HepG2 (cell line): Measurements from ENCODE around the gene CLASP1. TPM values are rescaled to one million over a fixed set of nuclear protein-coding genes. Genes with fewer than 3 reads are reported as not detected.

ENCODE experiments used
- ATAC-seq: fragments of 200-7000 bp; cut with Tn5 transposase; 3 replicates; pipeline ENCODE4 v1.9.1; 2020; ENCODE audit warnings: mild to moderate bottlenecking, moderate library complexity
- BruUV-seq: library from RNA; stranded (reverse); fragments of 400-500 nt; replicated peaks from 2 replicates; lab custom pipeline; 2021; lab: Mats Ljungman, UMichigan
- CTCF ChIA-PET: fragments of 300-600 bp; formaldehyde crosslinking; extraction: SDS; loops from one replicate; lab custom pipeline; 2021; ENCODE audit warnings: low total read pairs, inconsistent platforms, low intra/inter-chr PET ratio; lab: Yijun Ruan, JAX
- POLR2A ChIA-PET: fragments of 350-600 bp; sonication (Branson Sonifier 250); formaldehyde crosslinking; loops from one replicate; lab custom pipeline; 2020; ENCODE audit warnings: antibody characterized with exemption, inconsistent platforms; lab: Yijun Ruan, JAX
- DNase-seq: peaks from one replicate; pipeline ENCODE4 v3.0.0-alpha.2; 2015; ENCODE audit warnings: low spot score
- FAIRE-seq: peaks from 3 replicates; lab custom pipeline; 2011; peaks lifted over from hg19 to GRCh38; lab: Jason Lieb, UNC
- H2AFZ ChIP-seq: one replicate; pipeline ENCODE4 v1.6.1; 2011; ENCODE audit warnings: low read length, inconsistent platforms
- H3K27ac ChIP-seq: fragments of 300-600 bp; 3 replicates; pipeline ENCODE4 v1.8.0; 2011; ENCODE audit warnings: mixed run types, mild to moderate bottlenecking, mixed read lengths, low read length, inconsistent platforms; ENCODE audit not compliant: insufficient read depth; ENCODE audit errors: extremely low read length
- H3K27me3 ChIP-seq, 2 experiments: fragments of 200-600 bp in 1 of 2; 2 replicates in 1 of 2; 3 replicates in 1 of 2; pipeline versions ENCODE4 v1.6.0 to v1.8.0; 2011; ENCODE audit warnings: low read length in 2 of 2, mild to moderate bottlenecking in 2 of 2, moderate library complexity in 2 of 2, inconsistent platforms in 1 of 2; ENCODE audit not compliant: insufficient read depth in 2 of 2, control insufficient read depth in 1 of 2
- H3K36me3 ChIP-seq, 2 experiments: fragments of 200-600 bp in 1 of 2; replicated peaks in 1 of 2; 2 replicates in 1 of 2; 3 replicates in 1 of 2; pipeline versions ENCODE4 v1.5.1 to v1.8.0; 2011; ENCODE audit warnings: low read length in 2 of 2, inconsistent platforms in 1 of 2; ENCODE audit not compliant: insufficient read depth in 2 of 2, control insufficient read depth in 1 of 2
- H3K4me1 ChIP-seq: 2 replicates; pipeline ENCODE4 v1.5.1; 2012; ENCODE audit warnings: low read length, inconsistent platforms; ENCODE audit not compliant: insufficient read depth
- H3K4me2 ChIP-seq: 2 replicates; pipeline ENCODE4 v1.6.0; 2011; ENCODE audit warnings: low read depth, low read length, inconsistent platforms
- H3K4me3 ChIP-seq, 3 experiments: fragments of 200-600 bp in 1 of 3; sonication (generic), shearing (Covaris generic) in 1 of 3; replicated peaks in 1 of 3; 2 replicates each; pipeline ENCODE4 v1.5.1; 2011 to 2016; ENCODE audit warnings: low read length in 3 of 3, inconsistent platforms in 2 of 3, low read depth in 2 of 3, mild to moderate bottlenecking in 2 of 3, control low read depth in 1 of 3, mixed read lengths in 1 of 3; ENCODE audit not compliant: insufficient read depth in 1 of 3
- H3K79me2 ChIP-seq: one replicate; pipeline ENCODE4 v1.6.1; 2011; ENCODE audit warnings: low read length, inconsistent platforms; ENCODE audit not compliant: insufficient read depth
- H3K9ac ChIP-seq: 2 replicates; pipeline ENCODE4 v1.6.0; 2011; ENCODE audit warnings: mild to moderate bottlenecking, low read depth, low read length, inconsistent platforms; ENCODE audit not compliant: insufficient read depth
- H3K9me3 ChIP-seq: 2 replicates; pipeline ENCODE4 v1.5.1; 2012; ENCODE audit warnings: mild to moderate bottlenecking, low read length
- H4K20me1 ChIP-seq: 2 replicates; pipeline ENCODE4 v1.6.0; 2011; ENCODE audit warnings: inconsistent platforms, mild to moderate bottlenecking, low read length, moderate library complexity; ENCODE audit not compliant: insufficient read depth
- CEBPB ChIP-seq: IDR thresholded peaks from 2 replicates; pipeline ENCODE4 v1.6.1; 2011; ENCODE audit warnings: low read depth, low read length, improper control_type of control experiment, borderline replicate concordance
- GMEB1 ChIP-seq: sonication (generic); formaldehyde crosslinking; IDR thresholded peaks from 2 replicates; pipeline ENCODE4 v1.5.1; 2020; ENCODE audit warnings: missing genetic modification reagents, mild to moderate bottlenecking, borderline replicate concordance
- GPBP1L1 ChIP-seq: sonication (generic); formaldehyde crosslinking; IDR thresholded peaks from 2 replicates; pipeline ENCODE4 v1.5.0; 2020; ENCODE audit warnings: mild to moderate bottlenecking, missing genetic modification reagents
- HOXA9 ChIP-seq: sonication (generic); formaldehyde crosslinking; IDR thresholded peaks from 2 replicates; pipeline ENCODE4 v1.8.1; 2022; ENCODE audit warnings: missing genetic modification reagents, mild to moderate bottlenecking, moderate library complexity, borderline replicate concordance
- MAX ChIP-seq: IDR thresholded peaks from 2 replicates; pipeline ENCODE4 v1.6.1; 2012; ENCODE audit warnings: inconsistent platforms
- MTF2 ChIP-seq: sonication (generic); formaldehyde crosslinking; IDR thresholded peaks from 2 replicates; pipeline ENCODE4 v1.5.0; 2020; ENCODE audit warnings: missing genetic modification reagents, borderline replicate concordance
- NFATC3 ChIP-seq: sonication (generic); formaldehyde crosslinking; IDR thresholded peaks from 2 replicates; pipeline ENCODE4 v1.5.1; 2020; ENCODE audit warnings: mild to moderate bottlenecking, missing genetic modification reagents
- RBM22 ChIP-seq: fragments of 200-400 bp; formaldehyde crosslinking; optimal IDR thresholded peaks from 2 replicates; pipeline ENCODE3; 2017; ENCODE audit warnings: mild to moderate bottlenecking, low read length, moderate library complexity
- RORA ChIP-seq: sonication (generic); formaldehyde crosslinking; IDR thresholded peaks from 2 replicates; pipeline ENCODE4 v1.5.0; 2020; ENCODE audit warnings: mild to moderate bottlenecking, missing genetic modification reagents, moderate library complexity
- SMYD3 ChIP-seq: sonication (generic); formaldehyde crosslinking; IDR thresholded peaks from 2 replicates; pipeline ENCODE4 v1.8.1; 2023; ENCODE audit warnings: mild to moderate bottlenecking, missing genetic modification reagents
- SNAI1 ChIP-seq: sonication (generic); formaldehyde crosslinking; IDR thresholded peaks from 2 replicates; pipeline ENCODE4 v1.5.0; 2020; ENCODE audit warnings: mild to moderate bottlenecking, missing genetic modification reagents, borderline replicate concordance
- ZNF331 ChIP-seq: sonication (generic); formaldehyde crosslinking; IDR thresholded peaks from 2 replicates; pipeline ENCODE4 v1.4.0; 2020; ENCODE audit warnings: missing genetic modification reagents
- ZNF530 ChIP-seq: sonication (generic); formaldehyde crosslinking; IDR thresholded peaks from 2 replicates; pipeline ENCODE4 v1.5.0; 2020; ENCODE audit warnings: low read depth, mild to moderate bottlenecking, missing genetic modification reagents
- ZNF589 ChIP-seq: sonication (generic); formaldehyde crosslinking; conservative IDR thresholded peaks from 2 replicates; pipeline ENCODE4 v1.8.0; 2022; ENCODE audit warnings: mild to moderate bottlenecking, moderate library complexity, missing genetic modification reagents
- in situ Hi-C: cut with HindIII; loops from 2 replicates; pipeline ENCODE4 v1.10.0; 2017; ENCODE audit warnings: low pct_unique_long_range_greater_than_20kb; ENCODE audit not compliant: extremely low pct_ligation_motif_present
- intact Hi-C: fragments of 100-400 bp; cut with micrococcal nuclease; formaldehyde crosslinking; loops from one replicate; pipeline ENCODE4 v1.10.0; 2022; ENCODE audit not compliant: unreplicated experiment
- polyA plus RNA-seq, 8 experiments: library from polyadenylated mRNA; depleted of rRNA in 3 of 8; stranded (reverse) in 7 of 8; unstranded in 1 of 8; fragments of >200 nt; fragmentation: Illumina TruSeq in 4 of 8; extraction: Trizol in 4 of 8; gene quantifications; 2 replicates each; pipeline versions ENCODE4 v1.2.1 to v1.2.3, GENCODE V29; 2011 to 2016; ENCODE audit warnings: low read depth in 4 of 8, missing spikeins in 1 of 8, mixed read lengths in 1 of 8; ENCODE audit not compliant: insufficient read depth in 1 of 8
- total RNA-seq, 5 experiments: library from RNA; depleted of rRNA; stranded (reverse); fragments of >200 nt; fragmentation: Illumina TruSeq; extraction: Trizol; gene quantifications; 2 replicates each; pipeline ENCODE4 v1.2.3, GENCODE V29; 2016; ENCODE audit warnings: low read depth in 1 of 5
- TF ChIP-seq, protein P1 (sequence below): sonication (generic); formaldehyde crosslinking; IDR thresholded peaks from 2 replicates; pipeline ENCODE4 v1.4.0; 2020; ENCODE audit warnings: mild to moderate bottlenecking, missing genetic modification reagents, borderline replicate concordance

The CLASP1 gene
- total and polyA plus RNA-seq, 2 of the 13 experiments (the other 11 are each of a cell fraction or from before 2014, with no cell fraction given) = 11.7 to 47.9 TPM

GRCh38 chr2:121366040-121366439 is 283.2 kb downstream of the CLASP1 start:
- no peak overlapping the region for H2AFZ ChIP-seq
- H3K36me3 ChIP-seq = peaks cover 41 to 77% of the 10 kb centered on the region in 2 experiments
- H3K79me2 ChIP-seq = no peaks in the 10 kb centered on the region
- H3K4me3 ChIP-seq = no peak overlapping the region
- no peaks in the 10 kb centered on the region for H3K4me1 ChIP-seq
- intact Hi-C loops = no loop called here
- H4K20me1 ChIP-seq = no peaks in the 10 kb centered on the region
- no peak overlapping the region for H3K27ac ChIP-seq
- POLR2A ChIA-PET = no interaction called here
- no peak for TF ChIP-seq HOXA9 (CRISPR knock-in tag)
- TF ChIP-seq MTF2 (CRISPR knock-in tag) = no peak
- no peak for TF ChIP-seq ZNF530 (CRISPR knock-in tag)
- no peak for TF ChIP-seq MAX
- TF ChIP-seq CEBPB = no peak
- no peak for TF ChIP-seq NFATC3 (CRISPR knock-in tag)
- TF ChIP-seq ZNF589 (CRISPR knock-in tag) = no peak
- no peak for TF ChIP-seq GPBP1L1 (CRISPR knock-in tag)
- no peak for TF ChIP-seq SNAI1 (CRISPR knock-in tag)
- TF ChIP-seq, protein P1, sequence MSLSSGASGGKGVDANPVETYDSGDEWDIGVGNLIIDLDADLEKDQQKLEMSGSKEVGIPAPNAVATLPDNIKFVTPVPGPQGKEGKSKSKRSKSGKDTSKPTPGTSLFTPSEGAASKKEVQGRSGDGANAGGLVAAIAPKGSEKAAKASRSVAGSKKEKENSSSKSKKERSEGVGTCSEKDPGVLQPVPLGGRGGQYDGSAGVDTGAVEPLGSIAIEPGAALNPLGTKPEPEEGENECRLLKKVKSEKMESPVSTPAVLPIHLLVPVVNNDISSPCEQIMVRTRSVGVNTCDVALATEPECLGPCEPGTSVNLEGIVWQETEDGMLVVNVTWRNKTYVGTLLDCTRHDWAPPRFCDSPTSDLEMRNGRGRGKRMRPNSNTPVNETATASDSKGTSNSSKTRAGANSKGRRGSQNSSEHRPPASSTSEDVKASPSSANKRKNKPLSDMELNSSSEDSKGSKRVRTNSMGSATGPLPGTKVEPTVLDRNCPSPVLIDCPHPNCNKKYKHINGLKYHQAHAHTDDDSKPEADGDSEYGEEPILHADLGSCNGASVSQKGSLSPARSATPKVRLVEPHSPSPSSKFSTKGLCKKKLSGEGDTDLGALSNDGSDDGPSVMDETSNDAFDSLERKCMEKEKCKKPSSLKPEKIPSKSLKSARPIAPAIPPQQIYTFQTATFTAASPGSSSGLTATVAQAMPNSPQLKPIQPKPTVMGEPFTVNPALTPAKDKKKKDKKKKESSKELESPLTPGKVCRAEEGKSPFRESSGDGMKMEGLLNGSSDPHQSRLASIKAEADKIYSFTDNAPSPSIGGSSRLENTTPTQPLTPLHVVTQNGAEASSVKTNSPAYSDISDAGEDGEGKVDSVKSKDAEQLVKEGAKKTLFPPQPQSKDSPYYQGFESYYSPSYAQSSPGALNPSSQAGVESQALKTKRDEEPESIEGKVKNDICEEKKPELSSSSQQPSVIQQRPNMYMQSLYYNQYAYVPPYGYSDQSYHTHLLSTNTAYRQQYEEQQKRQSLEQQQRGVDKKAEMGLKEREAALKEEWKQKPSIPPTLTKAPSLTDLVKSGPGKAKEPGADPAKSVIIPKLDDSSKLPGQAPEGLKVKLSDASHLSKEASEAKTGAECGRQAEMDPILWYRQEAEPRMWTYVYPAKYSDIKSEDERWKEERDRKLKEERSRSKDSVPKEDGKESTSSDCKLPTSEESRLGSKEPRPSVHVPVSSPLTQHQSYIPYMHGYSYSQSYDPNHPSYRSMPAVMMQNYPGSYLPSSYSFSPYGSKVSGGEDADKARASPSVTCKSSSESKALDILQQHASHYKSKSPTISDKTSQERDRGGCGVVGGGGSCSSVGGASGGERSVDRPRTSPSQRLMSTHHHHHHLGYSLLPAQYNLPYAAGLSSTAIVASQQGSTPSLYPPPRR (CRISPR knock-in tag) = no peak
- no peak for TF ChIP-seq ZNF331 (CRISPR knock-in tag)
- no peak for TF ChIP-seq GMEB1
- TF ChIP-seq RBM22 = no peak
- TF ChIP-seq RORA (CRISPR knock-in tag) = no peak
- no peak for TF ChIP-seq SMYD3 (CRISPR knock-in tag)
- TF ChIP-seq, all 625 proteins: peak for 0
- DNase-seq (no peak), ATAC-seq (no peak), FAIRE-seq (no peak)
- CTCF ChIA-PET = no interaction called here
- no TSS peak for BruUV-seq
- no peaks in the 10 kb centered on the region for H3K9me3 ChIP-seq
- no peak overlapping the region for H3K4me2 ChIP-seq
- H3K27me3 ChIP-seq = no peaks in the 10 kb centered on the region
- no peak overlapping the region for H3K9ac ChIP-seq
- in situ Hi-C loops = no loop called here
